BJ (cell line): ENCODE measurements around the gene HSPA9. TPM values are rescaled to one million over a fixed set of nuclear protein-coding genes. Genes with fewer than 3 reads are reported as not detected.
A peak's percentile ranks its signal among the peaks of the same experiment; 100 is the strongest.

Experiments
- CTCF ChIA-PET: fragments of 350-600 bp; formaldehyde crosslinking; extraction: SDS; loops from one replicate; lab custom pipeline; 2021; ENCODE audit warnings: antibody characterized with exemption, inconsistent platforms; lab: Yijun Ruan, JAX
- POLR2A ChIA-PET: fragments of 300-600 bp; sonication (Branson Sonifier 250); formaldehyde crosslinking; extraction: SDS; loops from one replicate; lab custom pipeline; 2021; ENCODE audit warnings: antibody characterized with exemption; lab: Charles Lee
- DNase-seq: peaks from one replicate; pipeline ENCODE4 v3.0.0-alpha.2; 2011; ENCODE audit warnings: low read depth
- H3K27me3 ChIP-seq: 2 replicates; pipeline ENCODE4 v1.6.0; 2011; ENCODE audit warnings: low read length; ENCODE audit not compliant: control insufficient read depth, insufficient read depth
- H3K36me3 ChIP-seq: 2 replicates; pipeline ENCODE4 v1.5.1; 2011; ENCODE audit warnings: low read length; ENCODE audit not compliant: control insufficient read depth, insufficient read depth
- H3K4me3 ChIP-seq: 2 replicates; pipeline ENCODE4 v1.5.1; 2011; ENCODE audit warnings: low read depth, mild to moderate bottlenecking, control low read depth, low read length
- CTCF ChIP-seq: IDR thresholded peaks from 2 replicates; pipeline ENCODE4 v1.5.1; 2011; ENCODE audit warnings: low read depth, mild to moderate bottlenecking, control low read depth, inconsistent platforms, low read length, moderate library complexity; ENCODE audit not compliant: insufficient read depth
- polyA plus RNA-seq: library from polyadenylated mRNA; depleted of rRNA; stranded (reverse); fragments of >200 nt; gene quantifications from 2 replicates; pipeline ENCODE4 v1.2.3, GENCODE V29; 2011

The HSPA9 gene
- polyA plus RNA-seq, 1 experiment, result 245 TPM

- H3K27me3 ChIP-seq, result peaks cover 2% of the 10 kb centered on the region
- no peaks in the 10 kb centered on the region for H3K36me3 ChIP-seq
- ChIA-PET POLR2A (interaction anchor here (0.5 kb wide), 1 partner anchor 14 kb away, joined by 3 read pairs; no protein-coding TSS in a partner anchor), CTCF (interaction anchor here (0.6 to 0.9 kb wide), 5 partner anchors 9 to 122 kb away, joined by 3 to 5 read pairs (median 3); no protein-coding TSS in a partner anchor)
- H3K4me3 ChIP-seq, result no peak overlapping the region
- TF ChIP-seq CTCF, result peak; percentile 24; the same call in 1 of the 2 replicates
- no peak for DNase-seq
Observed at GRCh38 chr5:138610415-138610917, 35.3 kb upstream of the HSPA9 start.

GRCh38 chr5:138606378-138607064 lies 31.3 kb upstream of the HSPA9 start:
- CTCF ChIA-PET, result interaction anchor here (1.4 to 1.8 kb wide), 3 partner anchors 11 to 666 kb away, joined by 4 to 6 read pairs (median 4); no protein-coding TSS in a partner anchor

GRCh38 chr5:138605254-138605972 lies 30.2 kb upstream of the HSPA9 start:
- Histone ChIP-seq H3K4me3 (no peak overlapping the region), H3K36me3 (no peaks in the 10 kb centered on the region), H3K27me3 (no peaks in the 10 kb centered on the region; the same call in none of the 2 replicates)
- ChIA-PET POLR2A (no interaction called here), CTCF (interaction anchor here (1.4 to 2.0 kb wide), 4 partner anchors 10 to 667 kb away, joined by 4 to 7 read pairs (median 5); no protein-coding TSS in a partner anchor)
- TF ChIP-seq CTCF, result no peak
- no peak for DNase-seq

More at GRCh38 chr5:138606378-138607064, 31.3 kb upstream of the HSPA9 start:
- H3K27me3 ChIP-seq, result no peaks in the 10 kb centered on the region; the same call in none of the 2 replicates
- no peak overlapping the region for H3K4me3 ChIP-seq
- TF ChIP-seq CTCF, result no peak
- POLR2A ChIA-PET, result no interaction called here
- no peaks in the 10 kb centered on the region for H3K36me3 ChIP-seq
- no peak for DNase-seq

- POLR2A ChIA-PET, result no interaction called here
Observed at GRCh38 chr5:138604176-138604785, 29.1 kb upstream of the HSPA9 start.

More at GRCh38 chr5:138604176-138604785, 29.1 kb upstream of the HSPA9 start:
- CTCF ChIA-PET, result interaction anchor here (0.7 to 2.0 kb wide), 2 partner anchors 25 to 1317 kb away, joined by 3 to 7 read pairs; no protein-coding TSS in a partner anchor
- no peak for DNase-seq
- no peaks in the 10 kb centered on the region; the same call in none of the 2 replicates for H3K27me3 ChIP-seq
- TF ChIP-seq CTCF, result no peak
- H3K36me3 ChIP-seq, result no peaks in the 10 kb centered on the region
- no peak overlapping the region for H3K4me3 ChIP-seq
